Natural killer cell (primary cell): ENCODE measurements around the gene CPT1B. TPM values are rescaled to one million over a fixed set of nuclear protein-coding genes. Genes with fewer than 3 reads are reported as not detected.

Experiments
- ATAC-seq, 3 donors: fragments of 150-1000 bp in 2 of 3; fragments of 200-7000 bp in 1 of 3; cut with Tn5 transposase; 1 replicate in 1 of 3; 2 replicates in 2 of 3; pipeline ENCODE4 v1.10.0; 2021; ENCODE audit warnings: mild to moderate bottlenecking in 2 of 3, moderate library complexity in 2 of 3
- DNase-seq, 2 donors: peaks; one replicate each; pipeline versions ENCODE4 v3.0.0 to v3.0.0-alpha.2; 2013 to 2021; ENCODE audit warnings: mixed read lengths in 1 of 2
- H3K27ac ChIP-seq: one replicate; pipeline ENCODE4 v1.5.1; 2013; ENCODE audit warnings: mild to moderate bottlenecking, low read length
- H3K27me3 ChIP-seq: one replicate; pipeline ENCODE4 v1.6.1; 2013; ENCODE audit warnings: low read length; ENCODE audit not compliant: control insufficient read depth, insufficient read depth
- H3K36me3 ChIP-seq: one replicate; pipeline ENCODE4 v1.6.1; 2013; ENCODE audit warnings: low read length; ENCODE audit not compliant: control insufficient read depth, insufficient read depth
- H3K4me1 ChIP-seq: one replicate; pipeline ENCODE4 v1.6.1; 2013; ENCODE audit warnings: low read length; ENCODE audit not compliant: control insufficient read depth, insufficient read depth
- H3K4me3 ChIP-seq: one replicate; pipeline ENCODE4 v1.5.1; 2013; ENCODE audit warnings: low read length
- H3K9me3 ChIP-seq: one replicate; pipeline ENCODE4 v1.6.1; 2013; ENCODE audit warnings: low read length; ENCODE audit not compliant: control insufficient read depth, insufficient read depth
- H3K27ac Mint-ChIP-seq, 2 donors: one replicate each; pipeline ENCODE4 v1.8.0; 2022; ENCODE audit warnings: mild to moderate bottlenecking in 2 of 2, mixed read lengths in 2 of 2, moderate library complexity in 1 of 2
- H3K27me3 Mint-ChIP-seq, 2 donors: one replicate each; pipeline ENCODE4 v1.8.0; 2022; ENCODE audit warnings: low read depth in 2 of 2, mixed read lengths in 2 of 2
- H3K36me3 Mint-ChIP-seq: one replicate; pipeline ENCODE4 v1.8.0; 2022; ENCODE audit warnings: mixed read lengths
- H3K4me1 Mint-ChIP-seq, 2 donors: one replicate each; pipeline ENCODE4 v1.8.0; 2022; ENCODE audit warnings: mixed read lengths in 2 of 2
- H3K4me3 Mint-ChIP-seq: one replicate; pipeline ENCODE4 v1.8.0; 2022; ENCODE audit warnings: mild to moderate bottlenecking, moderate library complexity, mixed read lengths
- H3K9me3 Mint-ChIP-seq, 2 donors: one replicate each; pipeline ENCODE4 v1.8.0; 2022; ENCODE audit warnings: mixed read lengths in 2 of 2
- WGBS: methylation state at CpG from one replicate; pipeline ENCODE4 v1.1.7; 2013; ENCODE audit warnings: missing lambda C conversion rate; ENCODE audit not compliant: insufficient coverage; 5-methylcytosine and 5-hydroxymethylcytosine counted together
- intact Hi-C: fragments of 100-400 bp; cut with micrococcal nuclease; formaldehyde crosslinking; loops from one replicate; pipeline ENCODE4 v1.14.2; 2022
- total RNA-seq, 4 donors: library from RNA; stranded (reverse); fragments of 120-200 nt in 1 of 4; gene quantifications; one replicate each; pipeline versions ENCODE4 v1.2.3 to v1.2.4, GENCODE V29; 2013 to 2022
- TF ChIP-seq, protein P1 (sequence below): fragments of 200-600 bp; IDR thresholded peaks from one replicate; pipeline ENCODE4 v1.8.0; 2022; ENCODE audit warnings: antibody characterized with exemption

The CPT1B gene
- total RNA-seq, 3 donors from 2014 or later (not counting 1 experiment from before 2014, with no cell fraction given), result 53.1 to 75.7 (median 55.5) TPM

DNA sequence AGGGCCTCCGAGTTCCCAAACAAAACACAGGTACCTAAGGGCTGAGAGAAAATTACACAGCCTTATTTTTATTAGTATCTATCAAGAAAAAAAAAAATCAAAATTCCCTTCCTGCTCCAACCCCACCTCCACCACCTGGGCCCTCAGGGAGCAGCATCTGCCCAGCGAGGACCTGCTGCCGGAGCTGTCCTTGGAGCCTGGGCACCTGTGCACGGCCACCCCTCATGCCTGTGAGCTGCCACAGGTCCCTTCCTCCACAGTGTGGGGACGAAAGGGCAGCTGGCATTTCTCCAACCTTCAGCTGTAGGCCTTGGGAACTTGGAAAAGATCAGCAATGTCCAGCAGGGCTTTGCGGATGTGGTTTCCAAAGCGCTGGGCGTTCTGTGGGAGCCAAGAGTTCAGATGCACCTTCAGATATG lies 9.2 kb downstream of the CPT1B start:
- H3K27ac Mint-ChIP-seq, result no peak overlapping the region
- H3K27ac ChIP-seq, result no peak overlapping the region
- 98% methylated on average over 7 of the region's 8 CpGs for WGBS
- no peak overlapping the region for H3K4me3 ChIP-seq
- H3K9me3 Mint-ChIP-seq, result no peaks in the 10 kb centered on the region
- intact Hi-C loops, result no loop called here
- peaks cover 16% of the 10 kb centered on the region for H3K36me3 ChIP-seq
- TF ChIP-seq, protein P1, sequence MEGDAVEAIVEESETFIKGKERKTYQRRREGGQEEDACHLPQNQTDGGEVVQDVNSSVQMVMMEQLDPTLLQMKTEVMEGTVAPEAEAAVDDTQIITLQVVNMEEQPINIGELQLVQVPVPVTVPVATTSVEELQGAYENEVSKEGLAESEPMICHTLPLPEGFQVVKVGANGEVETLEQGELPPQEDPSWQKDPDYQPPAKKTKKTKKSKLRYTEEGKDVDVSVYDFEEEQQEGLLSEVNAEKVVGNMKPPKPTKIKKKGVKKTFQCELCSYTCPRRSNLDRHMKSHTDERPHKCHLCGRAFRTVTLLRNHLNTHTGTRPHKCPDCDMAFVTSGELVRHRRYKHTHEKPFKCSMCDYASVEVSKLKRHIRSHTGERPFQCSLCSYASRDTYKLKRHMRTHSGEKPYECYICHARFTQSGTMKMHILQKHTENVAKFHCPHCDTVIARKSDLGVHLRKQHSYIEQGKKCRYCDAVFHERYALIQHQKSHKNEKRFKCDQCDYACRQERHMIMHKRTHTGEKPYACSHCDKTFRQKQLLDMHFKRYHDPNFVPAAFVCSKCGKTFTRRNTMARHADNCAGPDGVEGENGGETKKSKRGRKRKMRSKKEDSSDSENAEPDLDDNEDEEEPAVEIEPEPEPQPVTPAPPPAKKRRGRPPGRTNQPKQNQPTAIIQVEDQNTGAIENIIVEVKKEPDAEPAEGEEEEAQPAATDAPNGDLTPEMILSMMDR, result no peak
- no peaks in the 10 kb centered on the region for H3K9me3 ChIP-seq
- DNase-seq, result no peak
- H3K4me1 Mint-ChIP-seq, result no peaks in the 10 kb centered on the region
- H3K4me3 Mint-ChIP-seq, result no peak overlapping the region
- H3K4me1 ChIP-seq, result no peaks in the 10 kb centered on the region
- peaks cover 0 to 6% of the 10 kb centered on the region in 2 donors for H3K27me3 Mint-ChIP-seq
- H3K36me3 Mint-ChIP-seq, result no peaks in the 10 kb centered on the region
- no peak for ATAC-seq
- H3K27me3 ChIP-seq, result no peaks in the 10 kb centered on the region

DNA sequence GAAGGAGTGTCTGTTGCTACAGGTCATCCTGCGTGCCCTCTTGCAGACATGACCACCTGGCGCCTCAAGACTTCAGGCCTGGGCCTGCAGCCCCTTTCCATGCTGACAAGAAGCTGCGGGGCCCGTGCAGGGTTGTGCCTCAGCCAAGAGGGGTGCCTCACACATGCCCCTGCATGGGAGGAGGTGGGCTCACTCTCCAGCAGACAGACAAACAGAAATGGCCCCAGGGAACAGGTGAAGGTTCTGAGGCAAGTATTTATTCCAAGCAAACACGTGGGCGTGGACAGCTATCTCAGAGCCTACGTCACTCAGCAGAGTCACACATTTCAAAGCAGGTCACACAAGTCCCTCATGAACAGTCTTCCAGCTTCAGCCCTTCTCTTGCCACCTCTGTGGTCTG lies 9.6 kb downstream of the CPT1B start:
- peaks cover under 1 to 2% of the 10 kb centered on the region in 2 donors for H3K4me1 Mint-ChIP-seq
- ATAC-seq (no peak), DNase-seq (no peak)
- TF ChIP-seq, protein P1, result no peak
- H3K27me3 ChIP-seq, result no peaks in the 10 kb centered on the region
- no peak overlapping the region for H3K27ac Mint-ChIP-seq
- no peaks in the 10 kb centered on the region for H3K9me3 Mint-ChIP-seq
- peaks cover 16% of the 10 kb centered on the region for H3K36me3 ChIP-seq
- H3K4me3 ChIP-seq, result no peak overlapping the region
- peaks cover 0 to 6% of the 10 kb centered on the region in 2 donors for H3K27me3 Mint-ChIP-seq
- no peaks in the 10 kb centered on the region for H3K9me3 ChIP-seq
- peaks cover 2% of the 10 kb centered on the region for H3K4me1 ChIP-seq
- WGBS, result 93% methylated on average over 7 of the region's 7 CpGs
- no peak overlapping the region for H3K27ac ChIP-seq
- no peaks in the 10 kb centered on the region for H3K36me3 Mint-ChIP-seq
- H3K4me3 Mint-ChIP-seq, result no peak overlapping the region
- intact Hi-C loops, result no loop called here

DNA sequence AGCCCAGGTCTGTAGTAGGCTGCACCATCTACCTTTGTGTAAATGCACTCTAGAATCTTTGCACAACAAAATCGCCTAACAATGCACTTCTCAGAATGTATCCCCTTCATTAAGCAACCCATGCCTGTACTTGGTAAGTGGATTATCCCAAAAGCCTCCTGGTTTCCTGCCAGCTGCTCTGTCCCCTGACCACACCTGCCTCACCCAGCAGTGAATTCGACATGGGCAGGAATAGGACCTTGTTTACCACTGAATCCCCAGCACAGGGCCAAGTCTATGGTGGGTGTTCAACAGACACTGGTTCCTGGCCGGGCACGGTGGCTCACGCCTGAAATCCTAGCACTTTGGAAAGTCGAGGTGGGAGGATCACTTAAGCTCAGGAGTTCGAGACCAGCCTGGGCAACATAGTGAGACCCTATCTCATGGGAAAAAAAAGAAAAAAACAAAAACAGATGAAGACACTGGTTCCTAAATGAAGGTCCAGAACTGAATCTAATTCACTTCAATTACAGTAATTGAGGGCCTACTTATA lies 10.4 kb downstream of the CPT1B start:
- 97% methylated on average over 7 of the region's 7 CpGs for WGBS
- no peaks in the 10 kb centered on the region for H3K27me3 ChIP-seq
- no peak overlapping the region for H3K27ac ChIP-seq
- no peak overlapping the region for H3K4me3 Mint-ChIP-seq
- peaks cover 10% of the 10 kb centered on the region for H3K4me1 ChIP-seq
- peaks cover 0 to 6% of the 10 kb centered on the region in 2 donors for H3K27me3 Mint-ChIP-seq
- peaks cover 16% of the 10 kb centered on the region for H3K36me3 ChIP-seq
- H3K4me1 Mint-ChIP-seq, result peaks cover 9 to 10% of the 10 kb centered on the region in 2 donors
- no peak overlapping the region for H3K27ac Mint-ChIP-seq
- intact Hi-C loops, result no loop called here
- no peaks in the 10 kb centered on the region for H3K9me3 Mint-ChIP-seq
- TF ChIP-seq, protein P1, result no peak
- H3K36me3 Mint-ChIP-seq, result no peaks in the 10 kb centered on the region
- H3K9me3 ChIP-seq, result no peaks in the 10 kb centered on the region
- DNase-seq (no peak), ATAC-seq (no peak)
- H3K4me3 ChIP-seq, result no peak overlapping the region

DNA sequence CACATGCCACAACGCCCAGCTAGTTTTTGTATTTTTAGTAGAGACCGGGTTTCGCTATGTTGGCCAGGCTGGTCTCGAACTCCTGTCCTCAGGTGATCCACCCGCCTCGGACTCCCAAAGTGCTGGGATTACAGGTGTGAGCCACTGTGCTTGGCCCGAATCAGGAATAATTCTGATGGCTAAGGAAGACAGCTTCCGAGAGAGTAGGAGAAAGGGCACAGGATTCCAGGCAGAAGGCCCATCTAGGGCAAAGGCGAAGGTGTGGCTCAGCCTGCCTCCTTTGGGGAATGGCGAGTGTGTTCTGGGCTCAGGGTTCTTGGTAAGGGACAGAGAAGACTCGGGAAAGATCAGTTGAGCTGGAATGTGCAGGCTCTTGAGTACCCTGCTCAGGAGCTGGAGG lies 13.9 kb downstream of the CPT1B start:
- ATAC-seq (no peak), DNase-seq (no peak)
- H3K4me1 ChIP-seq, result peaks cover 15% of the 10 kb centered on the region
- no peak overlapping the region for H3K4me3 ChIP-seq
- no peaks in the 10 kb centered on the region for H3K9me3 ChIP-seq
- Mint-ChIP-seq H3K27me3 (peaks cover 0 to 6% of the 10 kb centered on the region in 2 donors), H3K36me3 (no peaks in the 10 kb centered on the region), H3K4me1 (peaks cover 23 to 28% of the 10 kb centered on the region in 2 donors), H3K27ac (no peak overlapping the region), H3K4me3 (no peak overlapping the region), H3K9me3 (no peaks in the 10 kb centered on the region)
- H3K27me3 ChIP-seq, result no peaks in the 10 kb centered on the region
- TF ChIP-seq, protein P1, result no peak
- no peak overlapping the region for H3K27ac ChIP-seq
- H3K36me3 ChIP-seq, result peaks cover 4% of the 10 kb centered on the region
- 94% methylated on average over 11 of the region's 11 CpGs for WGBS
- intact Hi-C loops, result loop anchor here (5.0 kb wide), 2 partner anchors 37 to 57 kb away; partner anchors contain the start of genes LMF2, NCAPH2 and SCO2
